Measurements from ENCODE around the gene STK16. TPM values are rescaled to one million over a fixed set of nuclear protein-coding genes. Genes with fewer than 3 reads are reported as not detected.

The STK16 gene
- total RNA-seq, 4 donors from 2014 or later = 4.1 to 55.6 (median 18.0) TPM

DNA sequence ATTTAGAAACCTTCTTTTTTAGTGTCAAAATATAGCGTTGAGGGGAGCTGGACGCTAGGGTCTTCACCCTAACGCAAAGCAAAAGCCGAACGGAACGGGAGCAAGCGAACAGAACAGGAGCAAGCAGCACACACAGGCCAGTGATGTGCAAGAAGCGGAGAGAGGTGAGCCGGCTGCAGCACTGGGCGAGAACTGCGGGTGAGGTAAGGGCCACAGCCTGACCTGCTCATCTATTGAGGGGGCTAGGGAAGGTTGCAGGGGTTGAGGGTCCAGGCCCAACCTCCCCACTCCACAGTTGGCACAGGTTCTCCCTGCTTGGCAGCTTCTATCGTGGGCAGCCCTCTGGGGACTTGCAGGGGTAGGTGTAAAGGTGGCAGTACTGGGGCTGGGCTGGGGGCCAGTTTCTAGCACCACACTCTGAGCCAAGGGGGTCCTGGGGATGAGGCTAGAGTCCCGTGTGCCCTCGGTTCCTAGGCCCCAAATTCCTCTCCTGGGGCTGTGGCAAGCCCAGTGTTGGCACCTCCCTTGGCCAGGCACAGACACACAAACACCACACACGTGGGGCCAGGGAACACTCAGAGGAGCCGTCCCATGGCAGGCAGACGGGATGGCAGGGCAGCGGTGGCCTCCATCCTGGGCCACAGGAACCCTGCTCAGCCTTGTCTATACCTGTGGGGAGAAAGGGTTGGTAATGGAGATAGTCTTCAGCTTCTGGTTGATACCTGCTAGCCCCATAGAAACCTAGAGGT is 25.3 kb upstream of the STK16 start:
- H3K27me3 ChIP-seq = no peaks in the 10 kb centered on the region
- no peaks in the 10 kb centered on the region for H3K9me3 ChIP-seq
- peaks cover 0 to 11% of the 10 kb centered on the region in 2 donors for H3K4me1 ChIP-seq
- no peak for TF ChIP-seq POLR2A (IDR thresholded peaks at IDR 0.05)
- no peak for TF ChIP-seq CTCF (IDR thresholded peaks at IDR 0.05)
- H3K36me3 ChIP-seq = no peaks in the 10 kb centered on the region
- no peak for DNase-seq
- peak overlapping the region in 1 of 2 donors; percentile 61 for H3K27ac ChIP-seq
- H3K4me3 ChIP-seq = no peak overlapping the region
- intact Hi-C loops (cut with DNase I; ENCODE audit: low total_unique reads) = loop anchor here (5.0 kb wide), 1 partner anchor 38 kb away; no protein-coding TSS in a partner anchor

DNA sequence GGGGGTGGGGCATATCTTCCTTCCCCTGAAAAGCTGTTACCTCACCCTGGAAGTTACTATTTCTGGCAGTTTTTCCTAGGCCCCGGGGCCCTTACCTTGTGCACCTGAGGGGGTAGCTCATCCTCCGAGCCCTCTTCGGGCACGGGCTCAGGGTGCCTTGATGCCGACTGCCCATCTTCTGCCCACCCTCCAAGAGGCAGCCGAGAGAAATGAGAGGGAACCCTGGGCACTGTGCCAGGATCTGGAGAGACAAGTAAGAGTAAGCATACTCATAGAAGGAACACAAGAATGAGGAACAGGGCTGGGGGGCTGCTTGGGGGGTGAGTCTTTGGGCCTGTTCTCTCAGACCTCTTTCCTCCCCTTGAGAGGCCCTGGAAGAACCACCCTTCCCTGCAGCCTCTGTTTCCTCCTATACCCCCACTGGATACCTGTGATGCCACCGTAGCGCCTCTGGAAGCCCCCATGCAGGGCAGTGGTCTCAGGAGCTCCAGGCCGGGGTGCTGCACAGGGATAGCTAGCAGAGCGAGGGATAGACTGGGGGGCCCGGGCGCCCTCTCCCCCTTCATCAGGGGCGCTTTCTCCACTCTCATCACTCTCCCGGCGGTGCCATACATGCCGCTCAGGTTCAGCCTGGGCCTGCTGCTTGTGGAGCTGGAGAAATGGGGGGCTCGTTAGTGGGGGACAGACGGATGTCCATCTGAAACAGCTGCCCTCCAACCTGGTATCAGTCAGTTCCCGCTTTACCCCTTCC is 24.5 kb upstream of the STK16 start:
- intact Hi-C loops (cut with DNase I; ENCODE audit: low total_unique reads) = no loop called here
- Histone ChIP-seq H3K4me3 (no peak overlapping the region), H3K36me3 (no peaks in the 10 kb centered on the region), H3K9me3 (no peaks in the 10 kb centered on the region), H3K27me3 (no peaks in the 10 kb centered on the region), H3K4me1 (peaks cover 0 to 11% of the 10 kb centered on the region in 2 donors), H3K27ac (no peak overlapping the region)
- TF ChIP-seq CTCF (IDR thresholded peaks at IDR 0.05) = no peak
- TF ChIP-seq POLR2A (IDR thresholded peaks at IDR 0.05) = no peak
- DNase-seq = no peak

DNA sequence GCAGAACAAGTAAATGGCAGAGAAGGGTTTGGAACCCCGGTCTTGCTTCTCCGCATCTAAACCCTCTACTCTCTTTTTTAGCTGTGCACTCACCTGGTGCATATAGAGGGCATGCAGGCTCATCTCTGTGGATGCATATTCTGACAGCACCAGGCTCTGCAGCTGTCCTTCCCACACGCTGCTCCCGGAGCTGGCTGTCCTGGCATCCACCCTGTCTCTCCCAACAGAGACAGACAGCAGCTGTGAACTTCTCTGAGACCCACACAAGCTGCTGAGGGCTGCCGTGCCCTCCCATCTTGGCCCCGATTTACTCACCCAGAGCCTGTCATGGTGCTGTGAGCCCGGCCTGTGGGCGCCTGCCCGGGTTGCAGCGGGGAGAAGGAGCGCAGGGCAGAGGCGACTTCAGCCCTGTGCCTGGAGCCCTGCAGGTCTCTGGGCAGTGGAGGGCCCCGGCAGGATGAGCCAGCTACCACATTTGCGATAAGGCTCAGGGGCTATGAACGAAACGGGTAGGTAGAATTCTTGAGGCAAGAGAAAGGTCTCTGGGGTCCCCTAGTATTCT is 23.2 kb upstream of the STK16 start:
- Histone ChIP-seq H3K4me1 (peaks cover 0 to 11% of the 10 kb centered on the region in 2 donors), H3K4me3 (no peak overlapping the region), H3K27me3 (no peaks in the 10 kb centered on the region), H3K36me3 (no peaks in the 10 kb centered on the region), H3K9me3 (no peaks in the 10 kb centered on the region), H3K27ac (no peak overlapping the region)
- TF ChIP-seq POLR2A (IDR thresholded peaks at IDR 0.05) = no peak
- no peak for TF ChIP-seq CTCF (IDR thresholded peaks at IDR 0.05)
- no peak for DNase-seq
- intact Hi-C loops (cut with DNase I; ENCODE audit: low total_unique reads) = no loop called here

DNA sequence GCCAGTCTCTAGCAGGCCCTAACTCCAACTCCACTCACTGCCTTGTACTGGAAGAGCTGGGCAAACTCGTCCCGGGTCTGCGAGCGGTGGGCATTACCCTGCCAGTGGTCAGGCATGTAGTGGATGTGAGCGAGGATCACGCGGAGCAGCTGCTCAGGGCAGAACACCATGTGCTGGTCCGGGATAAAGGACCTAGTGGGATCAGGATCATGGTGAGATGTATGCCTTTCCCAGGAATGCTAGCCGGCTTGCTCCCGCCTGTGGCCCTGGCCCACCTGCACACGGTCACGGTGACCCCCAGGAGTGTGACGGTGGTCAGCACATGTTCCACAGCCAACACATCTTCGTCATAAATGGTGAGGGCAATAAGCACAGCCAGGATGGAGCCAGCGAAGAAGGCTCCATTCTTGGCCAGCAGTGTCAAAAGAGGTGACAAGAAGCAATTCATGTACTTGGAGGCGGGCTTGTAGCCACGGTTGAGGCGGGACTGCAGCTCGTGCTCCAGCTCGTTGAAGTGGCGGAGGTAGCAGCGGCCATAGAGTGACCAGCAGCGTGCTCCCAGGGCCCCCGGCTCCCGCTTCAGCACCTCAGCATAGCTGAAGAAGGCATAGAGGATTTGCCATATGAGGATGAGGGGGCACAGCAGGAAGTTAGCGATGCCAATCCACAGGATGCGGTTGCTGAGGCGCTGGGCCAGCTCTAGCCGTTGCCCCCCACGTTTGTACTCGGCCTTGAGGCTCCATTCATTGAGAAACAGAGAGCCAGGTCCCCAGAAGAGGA is 21.3 kb upstream of the STK16 start:
- no peaks in the 10 kb centered on the region for H3K36me3 ChIP-seq
- no peak overlapping the region for H3K27ac ChIP-seq
- no peaks in the 10 kb centered on the region for H3K9me3 ChIP-seq
- DNase-seq = no peak
- H3K27me3 ChIP-seq = no peaks in the 10 kb centered on the region
- no peak for TF ChIP-seq CTCF (IDR thresholded peaks at IDR 0.05)
- no peak for TF ChIP-seq POLR2A (IDR thresholded peaks at IDR 0.05)
- intact Hi-C loops (cut with DNase I; ENCODE audit: low total_unique reads) = no loop called here
- peaks cover 0 to 13% of the 10 kb centered on the region in 2 donors for H3K4me1 ChIP-seq
- H3K4me3 ChIP-seq = no peak overlapping the region
